HepG2 (cell line): ENCODE results near the gene PEMT. TPM values are rescaled to one million over a fixed set of nuclear protein-coding genes. Genes with fewer than 3 reads are reported as not detected.

ENCODE experiments used
- ARID4A ChIP-seq: sonication (generic); formaldehyde crosslinking; IDR thresholded peaks from 2 replicates; pipeline ENCODE4 v1.5.0; 2020; ENCODE audit warnings: mild to moderate bottlenecking, missing genetic modification reagents, borderline replicate concordance
- ATF2 ChIP-seq: sonication (generic); formaldehyde crosslinking; IDR thresholded peaks from 2 replicates; pipeline ENCODE4 v1.4.0; 2020; ENCODE audit warnings: missing genetic modification reagents
- CHD4 ChIP-seq: fragments of 200-600 bp; sonication (generic); IDR thresholded peaks from 2 replicates; pipeline ENCODE4 v1.7.0; 2017; ENCODE audit warnings: mild to moderate bottlenecking, low read length, borderline replicate concordance
- HNRNPH1 ChIP-seq: fragments of 200-400 bp; formaldehyde crosslinking; optimal IDR thresholded peaks from 2 replicates; pipeline ENCODE3; 2017; ENCODE audit warnings: mild to moderate bottlenecking, low read depth, low read length
- MLLT10 ChIP-seq: sonication (generic); formaldehyde crosslinking; IDR thresholded peaks from 2 replicates; pipeline ENCODE4 v1.4.0; 2020; ENCODE audit warnings: missing genetic modification reagents
- NR2F1 ChIP-seq, 2 experiments: fragments of 450-650 bp in 1 of 2; formaldehyde crosslinking in 1 of 2; IDR thresholded peaks; 2 replicates each; pipeline versions ENCODE4 v1.5.0 to v1.6.1; 2016 to 2020; ENCODE audit warnings: mild to moderate bottlenecking in 1 of 2, missing compliant biosample characterization in 1 of 2, missing genetic modification reagents in 1 of 2, moderate library complexity in 1 of 2
- TARDBP ChIP-seq: sonication (generic); formaldehyde crosslinking; IDR thresholded peaks from 2 replicates; pipeline ENCODE4 v1.8.0; 2022; ENCODE audit warnings: mild to moderate bottlenecking, missing genetic modification reagents
- ZBTB10 ChIP-seq: sonication (generic); formaldehyde crosslinking; IDR thresholded peaks from 2 replicates; pipeline ENCODE4 v1.4.0; 2020; ENCODE audit warnings: missing genetic modification reagents, borderline replicate concordance
- ZBTB4 ChIP-seq: sonication (generic); formaldehyde crosslinking; IDR thresholded peaks from 2 replicates; pipeline ENCODE4 v1.4.0; 2020; ENCODE audit warnings: missing genetic modification reagents, mild to moderate bottlenecking, borderline replicate concordance
- ZEB1 ChIP-seq: IDR thresholded peaks from 2 replicates; pipeline ENCODE4 v1.6.1; 2012; ENCODE audit warnings: mild to moderate bottlenecking, low read depth, inconsistent platforms; ENCODE audit not compliant: insufficient replicate concordance
- ZNF263 ChIP-seq: sonication (generic); formaldehyde crosslinking; IDR thresholded peaks from 2 replicates; pipeline ENCODE4 v1.4.0; 2020; ENCODE audit warnings: missing genetic modification reagents
- ZNF350 ChIP-seq: sonication (generic); formaldehyde crosslinking; IDR thresholded peaks from 2 replicates; pipeline ENCODE4 v1.4.0; 2020; ENCODE audit warnings: mild to moderate bottlenecking, low read depth, missing genetic modification reagents, borderline replicate concordance
- ZNF562 ChIP-seq: sonication (generic); formaldehyde crosslinking; IDR thresholded peaks from 2 replicates; pipeline ENCODE4 v1.8.0; 2022; ENCODE audit warnings: missing genetic modification reagents, borderline replicate concordance
- ZNF746 ChIP-seq: sonication (generic); formaldehyde crosslinking; IDR thresholded peaks from 2 replicates; pipeline ENCODE4 v1.8.0; 2022; ENCODE audit warnings: mild to moderate bottlenecking, missing genetic modification reagents
- ZNF839 ChIP-seq: sonication (generic); formaldehyde crosslinking; IDR thresholded peaks from 2 replicates; pipeline ENCODE4 v1.4.0; 2020; ENCODE audit warnings: missing genetic modification reagents, mild to moderate bottlenecking, borderline replicate concordance
- ZSCAN29 ChIP-seq: sonication (generic); formaldehyde crosslinking; conservative IDR thresholded peaks from 2 replicates; pipeline ENCODE4 v1.4.0; 2020; ENCODE audit warnings: mild to moderate bottlenecking, missing genetic modification reagents
- polyA plus RNA-seq, 8 experiments: library from polyadenylated mRNA; depleted of rRNA in 3 of 8; stranded (reverse) in 7 of 8; unstranded in 1 of 8; fragments of >200 nt; fragmentation: Illumina TruSeq in 4 of 8; extraction: Trizol in 4 of 8; gene quantifications; 2 replicates each; pipeline versions ENCODE4 v1.2.1 to v1.2.3, GENCODE V29; 2011 to 2016; ENCODE audit warnings: low read depth in 4 of 8, missing spikeins in 1 of 8, mixed read lengths in 1 of 8; ENCODE audit not compliant: insufficient read depth in 1 of 8
- total RNA-seq, 5 experiments: library from RNA; depleted of rRNA; stranded (reverse); fragments of >200 nt; fragmentation: Illumina TruSeq; extraction: Trizol; gene quantifications; 2 replicates each; pipeline ENCODE4 v1.2.3, GENCODE V29; 2016; ENCODE audit warnings: low read depth in 1 of 5

The PEMT gene
- total and polyA plus RNA-seq, 2 of the 13 experiments (the other 11 are each of a cell fraction or from before 2014, with no cell fraction given), result 31.7 to 43.6 TPM

GRCh38 chr17:17476865-17477467 lies 114.5 kb downstream of the PEMT start, which contains the start of gene MED9 (continued):
- TF ChIP-seq ATF2 (CRISPR knock-in tag) (no peak; the same call in 1 of the 2 replicates), ARID4A (peak; percentile 82), ZNF562 (no peak), TARDBP (peak; percentile 88), ZNF839 (peak; percentile 88; the same call in 1 of the 2 replicates), ZEB1 (no peak), ZSCAN29 (CRISPR knock-in tag) (no peak), ZNF350 (CRISPR knock-in tag) (peak; percentile 82), HNRNPH1 (no peak), ZNF746 (CRISPR knock-in tag) (no peak), ZBTB10 (no peak), ZBTB4 (peak; percentile 45; the same call in 1 of the 2 replicates), NR2F1 (CRISPR knock-in tag; IDR thresholded peaks at IDR 0.05) (peak; percentile 54 to 78), MLLT10 (CRISPR knock-in tag) (no peak), CHD4 (no peak), ZNF263 (CRISPR knock-in tag) (peak; percentile 52; the same call in 1 of the 2 replicates)
